IPS-18a (cell line): ENCODE measurements around the gene COL15A1.

Experiments used
- H3K27ac ChIP-seq: one replicate; pipeline ENCODE4 v1.5.1; 2013; ENCODE audit warnings: low read length
- H3K27me3 ChIP-seq: one replicate; pipeline ENCODE4 v1.6.1; 2013; ENCODE audit warnings: mild to moderate bottlenecking, low read length; ENCODE audit not compliant: control insufficient read depth, insufficient read depth
- H3K36me3 ChIP-seq: one replicate; pipeline ENCODE4 v1.6.1; 2013; ENCODE audit warnings: low read depth, low read length; ENCODE audit not compliant: control insufficient read depth
- H3K4me1 ChIP-seq: one replicate; pipeline ENCODE4 v1.6.1; 2013; ENCODE audit warnings: low read depth, low read length; ENCODE audit not compliant: control insufficient read depth
- H3K4me3 ChIP-seq: one replicate; pipeline ENCODE4 v1.5.1; 2013; ENCODE audit warnings: low read length
- H3K9ac ChIP-seq: one replicate; pipeline ENCODE4 v1.6.1; 2013; ENCODE audit warnings: mild to moderate bottlenecking, low read length, moderate library complexity
- H3K9me3 ChIP-seq: one replicate; pipeline ENCODE4 v1.6.1; 2013; ENCODE audit warnings: low read depth, low read length; ENCODE audit not compliant: control insufficient read depth

The COL15A1 gene

DNA sequence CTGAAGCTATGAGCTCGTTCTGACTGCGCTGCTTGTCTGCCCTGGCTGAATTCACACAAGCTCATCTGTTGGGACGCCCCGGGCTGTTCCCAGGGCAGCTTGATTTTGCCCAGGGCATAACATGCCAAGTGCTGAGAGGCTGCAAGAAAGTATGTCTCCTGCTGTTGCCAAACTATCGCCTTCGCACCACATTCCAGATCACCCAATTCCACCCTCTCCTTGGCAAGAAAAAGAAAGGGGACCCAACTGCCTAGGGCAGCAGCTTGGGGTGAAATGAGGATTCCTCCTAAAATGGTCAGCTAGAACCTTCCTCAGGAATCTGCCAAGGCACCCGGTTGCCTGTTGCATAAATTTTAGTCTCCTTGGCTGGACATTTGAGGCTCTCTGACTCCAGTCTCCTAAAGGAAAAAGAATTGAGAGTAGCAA lies 21.2 kb downstream of the COL15A1 start:
- Histone ChIP-seq H3K36me3 (no peaks in the 10 kb centered on the region), H3K9me3 (no peaks in the 10 kb centered on the region), H3K4me1 (peaks cover 7% of the 10 kb centered on the region), H3K9ac (no peak overlapping the region), H3K27ac (no peak overlapping the region), H3K4me3 (no peak overlapping the region), H3K27me3 (no peaks in the 10 kb centered on the region)

DNA sequence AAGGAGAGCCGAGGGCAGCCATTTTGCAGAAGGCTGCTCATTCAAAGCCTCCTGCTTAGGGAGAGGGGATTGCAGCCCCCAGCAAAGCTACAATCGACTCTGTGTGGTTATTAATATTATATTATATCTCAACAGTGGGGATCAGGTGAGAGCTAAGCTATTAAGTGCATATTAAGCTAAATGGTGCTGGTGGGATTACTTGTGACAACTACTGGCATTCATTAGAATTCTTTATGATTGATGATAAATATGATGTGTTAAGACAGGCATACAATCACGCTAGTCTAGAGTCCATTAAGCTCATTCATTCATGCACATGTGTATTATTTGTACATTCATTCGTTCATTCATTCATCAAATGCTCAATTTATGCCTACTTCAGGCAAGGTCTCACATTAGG lies 23.0 kb downstream of the COL15A1 start:
- Histone ChIP-seq H3K9ac (no peak overlapping the region), H3K4me1 (peaks cover 14% of the 10 kb centered on the region), H3K4me3 (no peak overlapping the region), H3K9me3 (no peaks in the 10 kb centered on the region), H3K36me3 (no peaks in the 10 kb centered on the region), H3K27ac (no peak overlapping the region), H3K27me3 (no peaks in the 10 kb centered on the region)

DNA sequence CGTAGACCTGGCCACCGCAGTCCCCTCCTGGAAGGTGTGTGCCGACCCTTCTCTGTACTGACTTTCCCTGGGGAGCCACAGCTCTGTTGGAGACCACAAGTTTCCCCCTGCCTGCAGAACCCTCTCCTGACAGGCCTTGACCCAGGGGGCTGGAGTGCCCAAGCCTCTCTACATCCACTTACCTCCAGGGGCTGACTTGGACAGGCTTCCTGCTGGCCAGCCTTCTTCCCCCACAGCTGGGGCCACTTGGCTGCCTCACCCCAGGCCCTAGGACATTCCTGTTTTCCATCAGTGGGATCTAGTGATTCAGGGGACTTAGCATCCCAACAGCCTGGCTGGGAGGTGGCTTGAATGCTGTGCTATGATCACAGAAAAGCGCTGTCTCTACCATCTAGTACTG lies 23.6 kb downstream of the COL15A1 start:
- Histone ChIP-seq H3K9me3 (no peaks in the 10 kb centered on the region), H3K36me3 (no peaks in the 10 kb centered on the region), H3K27me3 (no peaks in the 10 kb centered on the region), H3K4me3 (no peak overlapping the region), H3K9ac (no peak overlapping the region), H3K4me1 (peaks cover 16% of the 10 kb centered on the region), H3K27ac (no peak overlapping the region)

DNA sequence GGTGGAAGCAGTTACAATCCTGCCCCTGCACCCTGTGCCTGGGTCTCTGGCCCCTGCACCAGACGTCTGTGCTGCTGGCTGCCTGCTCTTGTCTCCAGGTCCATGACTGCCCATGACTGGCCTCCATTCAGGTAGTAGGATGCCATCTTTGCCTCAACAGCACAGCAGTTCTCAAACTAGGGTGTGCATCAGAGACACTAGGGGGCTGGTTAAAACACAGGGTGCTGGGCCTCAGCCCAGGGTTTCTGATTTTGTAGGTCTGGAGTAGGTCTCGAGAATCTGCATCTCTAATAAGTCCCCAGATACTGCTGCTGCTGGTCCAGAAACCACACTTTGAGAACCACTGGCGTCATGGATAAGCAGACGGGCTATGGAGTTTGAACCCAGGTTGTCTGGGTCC lies 24.0 kb downstream of the COL15A1 start:
- Histone ChIP-seq H3K4me1 (peaks cover 14% of the 10 kb centered on the region), H3K36me3 (no peaks in the 10 kb centered on the region), H3K27ac (no peak overlapping the region), H3K9ac (no peak overlapping the region), H3K4me3 (no peak overlapping the region), H3K9me3 (no peaks in the 10 kb centered on the region), H3K27me3 (no peaks in the 10 kb centered on the region)

DNA sequence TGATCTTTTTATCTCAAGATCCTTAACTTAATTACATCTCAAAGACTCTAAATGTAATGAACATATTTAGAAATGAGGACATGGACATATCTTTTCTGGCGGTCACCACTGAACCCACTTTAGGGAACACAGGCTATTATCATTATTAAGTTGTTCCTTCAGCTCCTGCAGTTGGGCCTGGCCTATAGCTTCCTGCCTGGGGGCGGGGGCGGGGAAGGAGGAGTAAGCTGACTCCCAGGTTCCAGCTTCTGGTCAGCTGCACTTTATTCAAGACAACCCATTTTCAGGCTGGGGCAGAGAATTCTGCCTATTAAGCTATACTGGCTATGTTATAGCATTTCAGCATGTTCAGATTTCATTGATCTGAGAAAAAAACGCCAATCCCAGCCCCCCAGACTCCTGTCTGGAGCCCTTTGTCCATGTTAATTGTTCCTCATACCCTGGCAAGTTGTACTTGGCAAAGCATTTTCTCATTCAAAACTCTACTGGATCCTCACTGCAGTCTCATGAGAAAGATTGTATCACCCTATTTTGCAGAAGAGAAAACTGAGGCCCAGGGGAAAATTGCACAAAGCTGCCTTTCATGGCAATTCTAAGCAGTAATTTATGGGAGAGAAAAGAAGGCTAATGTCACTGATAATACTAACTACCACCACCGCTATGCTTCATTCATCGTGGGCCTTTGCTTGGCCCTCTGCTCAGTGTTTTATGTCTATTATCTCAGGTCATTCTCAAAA lies 25.1 kb downstream of the COL15A1 start:
- H3K4me1 ChIP-seq: peaks cover 9% of the 10 kb centered on the region
- H3K27me3 ChIP-seq: peaks cover 2% of the 10 kb centered on the region
- no peaks in the 10 kb centered on the region for H3K36me3 ChIP-seq

DNA sequence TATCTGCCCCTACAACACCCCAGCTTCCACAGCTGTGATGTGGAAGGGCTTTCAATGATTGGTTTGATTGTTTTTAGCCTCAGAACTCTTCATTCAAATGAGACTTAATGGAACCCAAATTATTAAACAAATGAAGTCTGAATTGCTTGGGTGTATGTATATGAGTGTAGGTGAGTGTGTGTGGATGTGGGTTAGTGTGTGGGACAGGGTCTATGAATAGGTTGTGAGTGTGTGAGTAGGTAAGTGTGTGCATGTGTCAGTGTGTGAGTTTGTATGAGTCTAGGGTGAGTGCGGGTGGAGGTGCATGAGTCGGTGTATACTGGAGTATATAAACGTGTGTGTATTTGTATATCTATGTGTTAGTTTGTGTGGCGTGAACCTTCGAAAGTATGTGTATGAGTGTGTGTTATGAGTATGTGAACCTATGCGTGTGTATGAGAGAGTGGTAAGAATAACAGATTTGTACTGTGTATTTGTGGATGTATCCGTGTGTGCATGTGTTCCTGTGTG lies 26.9 kb downstream of the COL15A1 start:
- no peaks in the 10 kb centered on the region for H3K9me3 ChIP-seq
- peaks cover 9% of the 10 kb centered on the region for H3K4me1 ChIP-seq
- H3K27me3 ChIP-seq: peaks cover 20% of the 10 kb centered on the region
- no peak overlapping the region for H3K27ac ChIP-seq
- H3K9ac ChIP-seq: no peak overlapping the region
- H3K36me3 ChIP-seq: no peaks in the 10 kb centered on the region
- H3K4me3 ChIP-seq: no peak overlapping the region

More for the DNA sequence above, 25.1 kb downstream of the COL15A1 start:
- Histone ChIP-seq H3K9ac (no peak overlapping the region), H3K27ac (no peak overlapping the region), H3K9me3 (no peaks in the 10 kb centered on the region), H3K4me3 (no peak overlapping the region)

DNA sequence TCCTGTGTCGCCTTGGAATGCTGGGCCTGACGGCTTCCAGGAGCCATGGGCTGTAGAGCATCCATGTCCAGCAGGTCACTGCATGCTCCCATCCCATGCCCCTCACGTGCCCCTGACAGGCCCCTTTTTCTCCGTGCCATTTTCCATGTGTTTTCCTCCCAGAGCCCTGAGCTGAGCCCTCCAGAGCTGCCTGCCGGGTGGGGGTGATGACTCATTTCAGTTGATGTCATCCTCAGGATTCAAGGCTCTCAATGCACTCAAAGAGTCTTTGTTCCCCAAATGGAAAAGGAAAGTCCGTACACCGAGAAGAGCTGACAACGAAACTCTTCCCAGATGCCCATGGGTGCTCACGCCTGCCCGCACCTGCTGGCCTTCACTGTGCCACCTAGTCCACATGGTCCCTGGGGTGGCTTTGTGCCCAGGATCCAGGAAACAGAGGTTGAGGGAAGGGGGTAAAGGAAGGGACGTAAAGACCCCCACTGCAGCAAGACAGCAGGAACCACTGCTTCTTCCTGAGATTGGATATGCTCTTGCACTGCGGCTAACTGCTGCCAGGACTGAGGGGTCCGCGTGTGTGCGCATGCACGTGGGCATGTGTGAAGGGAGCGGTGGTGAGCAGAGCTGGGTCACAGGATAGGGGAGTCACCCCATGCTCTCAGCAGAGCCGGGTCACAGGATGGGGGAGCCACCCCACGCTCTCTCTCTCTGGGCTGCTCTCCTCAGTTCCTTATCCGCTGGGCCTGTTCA lies 27.6 kb downstream of the COL15A1 start:
- H3K27me3 ChIP-seq: peaks cover 27% of the 10 kb centered on the region
- no peak overlapping the region for H3K4me3 ChIP-seq
- H3K9me3 ChIP-seq: no peaks in the 10 kb centered on the region
- no peaks in the 10 kb centered on the region for H3K36me3 ChIP-seq
- H3K9ac ChIP-seq: no peak overlapping the region
- H3K27ac ChIP-seq: no peak overlapping the region
- H3K4me1 ChIP-seq: peaks cover 9% of the 10 kb centered on the region

DNA sequence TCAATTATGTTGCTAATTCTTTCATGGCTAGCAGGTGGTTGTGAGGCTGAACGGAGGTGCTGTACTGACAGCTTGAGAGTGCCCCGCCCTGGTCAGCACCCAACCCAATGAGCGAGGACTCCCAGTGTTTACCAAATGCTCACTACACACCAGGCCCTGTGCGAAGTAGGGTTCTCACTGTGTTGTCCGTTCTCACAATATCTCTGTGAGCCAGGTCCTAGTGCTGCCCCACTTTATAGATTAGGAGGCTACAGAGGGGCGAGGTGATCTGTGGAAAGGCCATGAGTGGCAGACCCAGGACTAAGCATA lies 28.2 kb downstream of the COL15A1 start:
- Histone ChIP-seq H3K9ac (no peak overlapping the region), H3K9me3 (no peaks in the 10 kb centered on the region), H3K27ac (no peak overlapping the region), H3K4me3 (no peak overlapping the region), H3K36me3 (no peaks in the 10 kb centered on the region), H3K27me3 (peaks cover 32% of the 10 kb centered on the region), H3K4me1 (peaks cover 9% of the 10 kb centered on the region)

DNA sequence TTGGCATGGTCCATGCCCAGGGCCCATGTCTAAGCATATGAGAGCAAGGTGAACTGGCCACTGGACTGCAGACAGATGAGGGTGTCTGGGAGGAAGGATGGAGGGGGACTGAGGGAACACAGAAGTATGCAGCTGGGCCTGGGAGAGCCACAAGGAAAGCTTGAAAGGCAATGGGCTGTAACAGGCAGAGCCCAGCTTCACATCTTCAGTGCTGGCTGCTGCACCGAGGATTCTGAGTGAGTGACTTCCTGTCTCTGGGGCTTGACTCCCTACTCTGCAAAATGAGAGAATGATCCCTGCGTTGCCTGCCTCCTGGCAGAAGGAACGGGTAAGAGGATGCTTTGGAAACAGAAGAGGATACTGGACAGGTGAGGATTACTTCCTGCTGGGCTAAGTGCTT lies 29.0 kb downstream of the COL15A1 start:
- peaks cover 36% of the 10 kb centered on the region for H3K27me3 ChIP-seq
- no peak overlapping the region for H3K9ac ChIP-seq
- H3K36me3 ChIP-seq: no peaks in the 10 kb centered on the region
- no peak overlapping the region for H3K4me3 ChIP-seq
- no peak overlapping the region for H3K27ac ChIP-seq
- no peaks in the 10 kb centered on the region for H3K9me3 ChIP-seq
- H3K4me1 ChIP-seq: peaks cover 10% of the 10 kb centered on the region

DNA sequence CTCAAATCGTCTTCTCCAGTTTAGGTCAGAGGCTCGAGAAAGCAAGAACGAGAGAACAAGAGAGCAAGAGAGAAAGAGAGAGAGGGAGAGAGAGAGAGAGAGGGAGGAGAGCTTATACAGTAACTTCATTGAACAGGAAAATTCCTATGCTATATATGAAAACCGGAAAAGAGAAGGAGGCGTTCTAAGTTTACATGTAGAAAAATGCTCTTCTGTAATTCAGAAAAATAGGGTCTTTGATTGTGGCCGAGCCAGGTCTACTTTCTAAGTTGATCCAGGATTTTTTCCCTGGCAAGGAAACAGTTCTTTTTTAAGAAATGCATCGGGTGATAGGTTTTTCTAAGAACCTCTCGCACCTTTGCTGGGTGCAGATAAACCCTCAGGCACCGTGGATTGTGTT lies 29.5 kb downstream of the COL15A1 start:
- Histone ChIP-seq H3K27ac (no peak overlapping the region), H3K4me3 (no peak overlapping the region), H3K4me1 (peaks cover 14% of the 10 kb centered on the region), H3K9ac (no peak overlapping the region), H3K27me3 (peaks cover 41% of the 10 kb centered on the region), H3K36me3 (no peaks in the 10 kb centered on the region), H3K9me3 (no peaks in the 10 kb centered on the region)

DNA sequence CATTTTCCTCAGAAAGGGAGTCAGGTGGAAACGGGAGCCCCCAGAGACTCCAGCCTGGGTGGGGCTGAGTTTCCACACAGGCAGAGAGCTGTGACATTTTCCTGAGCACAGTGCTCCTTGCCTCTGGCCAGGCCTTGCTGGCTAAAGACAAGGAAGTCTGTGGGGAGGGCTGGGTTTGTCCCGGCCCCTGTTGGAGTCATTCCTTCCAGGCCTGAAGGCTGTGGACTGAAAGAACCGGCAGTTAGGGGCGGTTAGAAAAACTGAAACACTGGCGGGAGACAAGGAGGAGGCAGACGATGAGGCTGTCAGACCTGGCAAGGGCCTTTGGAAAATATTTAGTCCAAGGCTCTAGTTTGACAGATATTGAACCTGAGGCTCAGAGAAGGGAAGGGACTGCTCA lies 29.9 kb downstream of the COL15A1 start:
- no peak overlapping the region for H3K9ac ChIP-seq
- no peak overlapping the region for H3K4me3 ChIP-seq
- H3K27ac ChIP-seq: no peak overlapping the region
- H3K9me3 ChIP-seq: no peaks in the 10 kb centered on the region
- H3K27me3 ChIP-seq: peaks cover 42% of the 10 kb centered on the region
- peaks cover 19% of the 10 kb centered on the region for H3K4me1 ChIP-seq
- no peaks in the 10 kb centered on the region for H3K36me3 ChIP-seq

DNA sequence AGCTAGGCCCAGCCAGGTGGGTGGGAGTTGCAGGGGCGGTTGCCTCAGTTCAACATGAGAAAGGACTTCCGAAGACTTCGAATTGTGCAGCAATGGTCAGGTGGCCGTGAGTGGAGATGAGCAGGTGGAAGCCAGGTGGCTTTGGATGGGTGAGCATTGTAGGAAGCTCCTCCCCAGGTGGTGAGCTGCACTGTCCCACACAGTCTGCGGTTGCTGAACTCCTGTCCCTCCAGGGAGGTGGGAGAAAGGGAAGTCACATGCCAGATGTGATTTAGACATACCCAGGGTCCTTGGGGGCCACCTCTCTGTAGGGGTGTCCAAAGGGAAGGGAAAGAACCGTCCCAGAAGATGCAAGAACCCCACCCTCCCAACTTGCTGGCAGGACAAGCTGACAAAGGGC lies 30.4 kb downstream of the COL15A1 start:
- no peaks in the 10 kb centered on the region for H3K36me3 ChIP-seq
- peaks cover 44% of the 10 kb centered on the region for H3K27me3 ChIP-seq
- no peaks in the 10 kb centered on the region for H3K9me3 ChIP-seq
- H3K27ac ChIP-seq: no peak overlapping the region
- no peak overlapping the region for H3K9ac ChIP-seq
- H3K4me3 ChIP-seq: no peak overlapping the region
- H3K4me1 ChIP-seq: peaks cover 19% of the 10 kb centered on the region
